CD4-positive, alpha-beta T cell (primary cell): ENCODE measurements around the gene CLEC14A. TPM values are rescaled to one million over a fixed set of nuclear protein-coding genes. Genes with fewer than 3 reads are reported as not detected.

ENCODE experiments used
- ATAC-seq: fragments of 200-7000 bp; cut with Tn5 transposase; one replicate; pipeline ENCODE4 v1.10.0; 2022; ENCODE audit warnings: mild to moderate bottlenecking; ENCODE audit not compliant: poor library complexity
- CTCF ChIA-PET: fragments of 350-600 bp; sonication (Branson Sonifier 250); formaldehyde crosslinking; loops from one replicate; lab custom pipeline; 2021; ENCODE audit warnings: antibody characterized with exemption, inconsistent platforms; lab: Charles Lee
- POLR2A ChIA-PET: fragments of 350-600 bp; sonication (Branson Sonifier 250); formaldehyde crosslinking; loops from one replicate; lab custom pipeline; 2021; ENCODE audit warnings: antibody characterized with exemption, inconsistent platforms; lab: Charles Lee
- DNase-seq, 14 experiments: peaks; one replicate each; pipeline ENCODE4 v3.0.0-alpha.2; 2013 to 2020; ENCODE audit warnings: mixed read lengths in 2 of 14
- H3K27ac ChIP-seq, 2 donors: one replicate each; pipeline versions ENCODE4 v1.5.1 to v1.7.0; 2013; ENCODE audit warnings: low read length in 2 of 2, low read depth in 1 of 2, mild to moderate bottlenecking in 1 of 2
- H3K27me3 ChIP-seq, 2 experiments: 1 replicate in 1 of 2; 2 replicates in 1 of 2; pipeline versions ENCODE4 v1.6.1 to v1.7.0; 2013; ENCODE audit warnings: low read length in 2 of 2, control low read depth in 1 of 2, mild to moderate bottlenecking in 1 of 2, moderate library complexity in 1 of 2; ENCODE audit not compliant: insufficient read depth in 2 of 2, control insufficient read depth in 1 of 2
- H3K36me3 ChIP-seq: one replicate; pipeline ENCODE4 v1.6.1; 2013; ENCODE audit warnings: low read length, control low read depth; ENCODE audit not compliant: insufficient read depth
- H3K4me1 ChIP-seq: one replicate; pipeline ENCODE4 v1.6.1; 2013; ENCODE audit warnings: low read length, control low read depth; ENCODE audit not compliant: insufficient read depth
- H3K4me3 ChIP-seq: one replicate; pipeline ENCODE4 v1.5.1; 2013; ENCODE audit warnings: mild to moderate bottlenecking, low read length, moderate library complexity
- H3K9me3 ChIP-seq, 2 experiments: 1 replicate in 1 of 2; 2 replicates in 1 of 2; pipeline versions ENCODE4 v1.6.1 to v1.7.0; 2013; ENCODE audit warnings: low read length in 2 of 2, mild to moderate bottlenecking in 2 of 2, control low read depth in 1 of 2, moderate library complexity in 1 of 2; ENCODE audit not compliant: control insufficient read depth in 1 of 2, insufficient read depth in 1 of 2
- H3K27ac Mint-ChIP-seq: one replicate; pipeline ENCODE4 v1.8.0; 2020; ENCODE audit warnings: mixed read lengths
- H3K27me3 Mint-ChIP-seq: one replicate; pipeline ENCODE4 v1.8.0; 2021; ENCODE audit warnings: mixed read lengths
- H3K36me3 Mint-ChIP-seq: one replicate; pipeline ENCODE4 v1.8.0; 2021; ENCODE audit warnings: low read depth, mixed read lengths
- H3K4me1 Mint-ChIP-seq: one replicate; pipeline ENCODE4 v1.8.0; 2021; ENCODE audit warnings: low read depth, mixed read lengths
- H3K4me3 Mint-ChIP-seq: one replicate; pipeline ENCODE4 v1.8.0; 2020; ENCODE audit warnings: mild to moderate bottlenecking, mixed read lengths
- H3K9me3 Mint-ChIP-seq: one replicate; pipeline ENCODE4 v1.8.0; 2020; ENCODE audit warnings: mixed read lengths
- intact Hi-C, 2 experiments: fragments of 100-400 bp; cut with DNase I in 1 of 2; cut with micrococcal nuclease in 1 of 2; formaldehyde crosslinking; loops; one replicate each; pipeline versions ENCODE4 v1.15.1 to v1.9.0; 2023 to 2025; cut with DNase I, micrococcal nuclease
- total RNA-seq, 174 experiments: library from RNA in 2 of 174; stranded (reverse) in 2 of 174; gene quantifications; one replicate each; pipeline ENCODE4 v1.2.3 and lab custom pipeline; 2021 to 2026
- TF ChIP-seq, protein P1 (sequence below): fragments of 200-600 bp; IDR thresholded peaks from one replicate; pipeline ENCODE4 v1.8.0; 2022; ENCODE audit warnings: antibody characterized with exemption, mild to moderate bottlenecking

Gene CLEC14A
- total RNA-seq, 2 experiments from 2014 or later = not detected

DNA sequence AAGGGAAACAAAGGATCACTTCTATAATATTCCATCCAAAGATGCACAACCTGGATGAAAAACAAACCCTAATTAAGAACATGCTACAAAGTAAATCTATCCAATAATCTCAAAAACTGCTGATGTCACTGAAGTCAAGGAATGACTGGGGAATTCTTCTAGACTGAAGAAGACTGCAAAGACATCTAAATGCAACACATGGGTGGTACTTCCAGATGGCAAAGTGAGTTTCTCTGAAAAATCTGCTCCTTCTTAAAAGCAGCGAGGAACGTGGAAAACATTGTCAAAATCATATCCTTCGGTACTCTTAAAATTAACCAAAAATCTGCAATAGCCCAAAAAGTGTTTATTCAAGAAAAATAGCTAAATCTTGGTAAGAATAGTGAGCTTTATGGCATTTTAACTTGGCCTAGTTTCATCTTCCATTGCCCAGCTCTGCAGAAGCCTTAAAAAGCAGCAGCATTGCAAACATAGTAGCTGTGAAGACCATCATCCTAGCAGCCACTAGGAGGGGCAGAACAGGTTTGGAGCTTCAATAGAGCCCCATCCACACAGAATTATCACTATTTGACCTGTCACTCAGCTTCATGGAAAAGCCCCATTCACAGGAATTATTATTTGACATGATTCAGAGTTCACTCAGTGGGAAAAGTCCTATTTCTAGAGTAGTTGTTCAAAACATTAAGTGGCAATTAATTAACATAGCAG lies 7.4 kb downstream of the CLEC14A start:
- intact Hi-C loops = no loop called here
- no peak overlapping the region for H3K27ac ChIP-seq
- no peaks in the 10 kb centered on the region for H3K9me3 Mint-ChIP-seq
- TF ChIP-seq, protein P1, sequence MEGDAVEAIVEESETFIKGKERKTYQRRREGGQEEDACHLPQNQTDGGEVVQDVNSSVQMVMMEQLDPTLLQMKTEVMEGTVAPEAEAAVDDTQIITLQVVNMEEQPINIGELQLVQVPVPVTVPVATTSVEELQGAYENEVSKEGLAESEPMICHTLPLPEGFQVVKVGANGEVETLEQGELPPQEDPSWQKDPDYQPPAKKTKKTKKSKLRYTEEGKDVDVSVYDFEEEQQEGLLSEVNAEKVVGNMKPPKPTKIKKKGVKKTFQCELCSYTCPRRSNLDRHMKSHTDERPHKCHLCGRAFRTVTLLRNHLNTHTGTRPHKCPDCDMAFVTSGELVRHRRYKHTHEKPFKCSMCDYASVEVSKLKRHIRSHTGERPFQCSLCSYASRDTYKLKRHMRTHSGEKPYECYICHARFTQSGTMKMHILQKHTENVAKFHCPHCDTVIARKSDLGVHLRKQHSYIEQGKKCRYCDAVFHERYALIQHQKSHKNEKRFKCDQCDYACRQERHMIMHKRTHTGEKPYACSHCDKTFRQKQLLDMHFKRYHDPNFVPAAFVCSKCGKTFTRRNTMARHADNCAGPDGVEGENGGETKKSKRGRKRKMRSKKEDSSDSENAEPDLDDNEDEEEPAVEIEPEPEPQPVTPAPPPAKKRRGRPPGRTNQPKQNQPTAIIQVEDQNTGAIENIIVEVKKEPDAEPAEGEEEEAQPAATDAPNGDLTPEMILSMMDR = no peak
- H3K27me3 Mint-ChIP-seq = peaks cover 23% of the 10 kb centered on the region
- DNase-seq (no peak), ATAC-seq (no peak)
- peaks cover 0 to 1% of the 10 kb centered on the region in 2 experiments for H3K27me3 ChIP-seq
- H3K9me3 ChIP-seq = no peaks in the 10 kb centered on the region
- no peak overlapping the region for H3K4me3 ChIP-seq
- no peak overlapping the region for H3K4me3 Mint-ChIP-seq
- CTCF ChIA-PET = no interaction called here
- POLR2A ChIA-PET = no interaction called here
- H3K4me1 ChIP-seq = no peaks in the 10 kb centered on the region
- no peaks in the 10 kb centered on the region for H3K36me3 ChIP-seq
- H3K4me1 Mint-ChIP-seq = no peaks in the 10 kb centered on the region
- no peak overlapping the region for H3K27ac Mint-ChIP-seq
- H3K36me3 Mint-ChIP-seq = no peaks in the 10 kb centered on the region

- DNase-seq (no peak), ATAC-seq (no peak)
- intact Hi-C loops = no loop called here
- Mint-ChIP-seq H3K27me3 (peaks cover 4% of the 10 kb centered on the region), H3K4me3 (no peak overlapping the region), H3K27ac (no peak overlapping the region), H3K4me1 (no peaks in the 10 kb centered on the region), H3K9me3 (no peaks in the 10 kb centered on the region), H3K36me3 (no peaks in the 10 kb centered on the region)
- H3K27me3 ChIP-seq = no peaks in the 10 kb centered on the region
- H3K4me1 ChIP-seq = no peaks in the 10 kb centered on the region
- H3K9me3 ChIP-seq = no peaks in the 10 kb centered on the region
- CTCF ChIA-PET = no interaction called here
- no peak overlapping the region for H3K27ac ChIP-seq
- TF ChIP-seq, protein P1 = no peak
- POLR2A ChIA-PET = no interaction called here
- no peaks in the 10 kb centered on the region for H3K36me3 ChIP-seq
- H3K4me3 ChIP-seq = no peak overlapping the region
Measured at GRCh38 chr14:38243696-38244240, 12.1 kb downstream of the CLEC14A start.

GRCh38 chr14:38238878-38239277 lies 17.0 kb downstream of the CLEC14A start:
- Mint-ChIP-seq H3K9me3 (no peaks in the 10 kb centered on the region), H3K4me1 (no peaks in the 10 kb centered on the region), H3K36me3 (no peaks in the 10 kb centered on the region), H3K27me3 (no peaks in the 10 kb centered on the region), H3K27ac (no peak overlapping the region), H3K4me3 (no peak overlapping the region)
- DNase-seq (no peak), ATAC-seq (no peak)
- Histone ChIP-seq H3K4me1 (no peaks in the 10 kb centered on the region), H3K9me3 (no peaks in the 10 kb centered on the region), H3K27me3 (no peaks in the 10 kb centered on the region), H3K27ac (no peak overlapping the region), H3K4me3 (no peak overlapping the region), H3K36me3 (no peaks in the 10 kb centered on the region)
- ChIA-PET POLR2A (no interaction called here), CTCF (no interaction called here)
- TF ChIP-seq, protein P1 = no peak
- intact Hi-C loops = no loop called here
